Activated CD4-positive, CD25-positive, alpha-beta regulatory T cell treated with anti-CD3 and anti-CD28 coated beads, Interleukin-2, amount 50 U/mL, for 24 hours (primary cell): ENCODE measurements around the gene KCNJ6.
"Not testable (repeated sequence)": the region's sequence is repeated elsewhere in the genome, so short reads cannot be mapped to it uniquely, and the experiment has no call there.

Experiments
- ATAC-seq, 2 donors: fragments of 150-1000 bp; cut with Tn5 transposase; one replicate each; pipeline ENCODE4 v1.10.0; 2021; ENCODE audit warnings: mild to moderate bottlenecking in 1 of 2, moderate library complexity in 1 of 2

The KCNJ6 gene

DNA sequence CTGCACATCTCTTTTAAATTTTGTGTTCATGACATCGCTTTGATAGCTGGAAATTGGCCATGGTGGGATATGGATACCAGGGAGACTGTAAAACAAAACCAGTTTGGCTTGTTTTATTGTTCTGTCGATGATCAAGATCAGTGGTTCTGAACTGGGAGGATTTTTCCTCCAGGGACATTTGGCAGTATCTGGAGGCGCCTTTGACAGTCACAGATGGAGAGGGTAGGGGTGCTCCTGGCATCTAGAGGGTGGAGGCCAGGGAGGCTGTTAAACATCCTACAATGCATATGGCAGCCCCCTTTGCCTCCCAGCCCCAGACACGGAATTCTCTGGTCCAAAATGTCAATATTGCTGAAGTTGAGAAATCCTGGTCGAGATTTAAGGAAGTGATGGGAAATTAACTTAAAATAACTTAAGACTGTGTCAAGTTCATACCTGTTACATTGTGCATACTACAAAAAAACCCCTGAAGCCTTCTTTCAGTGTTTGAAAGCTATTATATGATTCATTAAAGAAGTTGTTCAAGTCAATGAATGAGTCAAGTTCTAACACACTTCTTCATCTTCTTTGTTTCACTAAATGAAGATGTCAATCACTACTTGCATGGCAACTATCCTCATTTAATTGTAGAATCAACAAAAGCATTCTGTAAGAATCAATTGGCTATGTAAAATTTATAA lies 150.9 kb downstream of the KCNJ6 start:
- ATAC-seq = no peak

GRCh38 chr21:37764691-37765090 lies 151.6 kb downstream of the KCNJ6 start:
- no peak for ATAC-seq

DNA sequence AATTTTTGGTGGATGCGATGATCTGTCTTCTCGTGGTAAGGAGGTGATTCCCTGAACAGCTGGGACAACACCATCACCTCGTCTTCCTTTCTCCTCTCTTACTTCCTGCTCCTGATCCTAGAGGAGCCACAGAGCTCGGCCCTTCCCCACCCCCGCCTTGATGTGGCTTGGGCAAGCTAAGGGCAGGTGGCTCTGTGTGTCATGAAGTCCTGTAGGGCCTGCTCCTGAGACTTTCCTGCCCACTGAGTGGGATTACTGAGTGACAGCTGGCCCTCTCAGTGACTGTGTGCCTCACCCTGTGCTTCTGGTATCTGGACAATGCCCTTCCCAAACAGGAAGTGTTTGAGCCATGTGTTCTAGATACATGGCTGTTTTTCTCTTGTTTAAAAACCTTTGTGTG lies 153.0 kb downstream of the KCNJ6 start:
- no peak for ATAC-seq

DNA sequence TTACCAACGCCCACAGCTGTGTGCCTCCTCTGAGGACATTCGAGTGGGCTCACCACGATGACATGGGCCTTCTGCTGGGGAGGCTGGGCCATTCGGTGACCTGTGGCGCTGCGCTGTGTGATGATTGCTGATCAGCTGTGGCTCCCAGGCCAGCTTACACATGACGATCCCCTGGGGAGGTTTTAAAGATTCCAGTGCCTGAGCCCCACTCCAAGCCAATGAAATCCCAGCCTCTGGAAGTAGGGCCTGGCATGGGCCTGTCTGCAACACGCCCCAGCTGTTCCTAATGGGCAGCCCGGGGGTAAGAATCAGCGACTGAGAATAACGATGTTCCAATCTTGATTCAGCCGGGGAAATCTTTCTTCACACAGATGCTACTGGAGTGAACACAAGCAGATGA lies 153.7 kb downstream of the KCNJ6 start:
- no peak for ATAC-seq

- ATAC-seq = not testable (repeated sequence)
Observed at GRCh38 chr21:37761406-37761805, 154.9 kb downstream of the KCNJ6 start.

- ATAC-seq = no peak
Observed at GRCh38 chr21:37759777-37760176, 156.5 kb downstream of the KCNJ6 start.

GRCh38 chr21:37758982-37759381 lies 157.3 kb downstream of the KCNJ6 start:
- no peak for ATAC-seq

GRCh38 chr21:37757606-37758376 lies 158.5 kb downstream of the KCNJ6 start:
- no peak for ATAC-seq

GRCh38 chr21:37753122-37753599 lies 163.1 kb downstream of the KCNJ6 start:
- ATAC-seq = no peak

DNA sequence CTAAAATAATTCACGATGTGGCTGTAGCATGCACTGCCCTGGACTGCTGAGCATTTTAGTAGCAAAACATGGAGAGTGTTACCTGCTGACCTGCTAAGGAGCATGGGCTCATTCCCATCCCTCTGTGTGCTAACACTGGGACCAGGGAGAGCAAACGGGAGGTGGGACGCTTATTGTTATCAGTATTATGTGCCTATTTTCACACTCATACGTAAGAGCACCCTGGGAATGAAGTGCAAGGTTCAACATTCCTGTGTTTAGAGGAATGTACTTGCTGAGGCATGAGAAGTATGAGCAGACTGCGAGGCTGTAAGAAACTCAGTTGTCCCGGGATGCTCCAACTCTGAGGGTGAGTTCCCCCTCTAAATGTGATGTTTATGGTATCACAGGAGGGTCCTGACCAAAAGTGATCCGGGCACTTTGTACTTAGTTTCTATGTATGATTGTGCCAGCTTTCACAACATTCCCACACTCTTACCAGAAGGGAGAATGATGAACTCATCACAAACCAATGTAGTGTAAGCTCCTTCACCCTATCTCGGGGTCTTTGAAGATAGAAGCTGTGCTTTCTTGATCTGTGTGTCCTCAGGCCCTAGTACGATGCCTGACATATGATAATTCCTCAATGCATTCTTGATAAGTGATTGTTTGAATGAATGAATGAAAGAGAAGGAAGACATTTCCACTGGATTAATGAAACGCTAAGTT lies 164.8 kb downstream of the KCNJ6 start:
- ATAC-seq = no peak

DNA sequence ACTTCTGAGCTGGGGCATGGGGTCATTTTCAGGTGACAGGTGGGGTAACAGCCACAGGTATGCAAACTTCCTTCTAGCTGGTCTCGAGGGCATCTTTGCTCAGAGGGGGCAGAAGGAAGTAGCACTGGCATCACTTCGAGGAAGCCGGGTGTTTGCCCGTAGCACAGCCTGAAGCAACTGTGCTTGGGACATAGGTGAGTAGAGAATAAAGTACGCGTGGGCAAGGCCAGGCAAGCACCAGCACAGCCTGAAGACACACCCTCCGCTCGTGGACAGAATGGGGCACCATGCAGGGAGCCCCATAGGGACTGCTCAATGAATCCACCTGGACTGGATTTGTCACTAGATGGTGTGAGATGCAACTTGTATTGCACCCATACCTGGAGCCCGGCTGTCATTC lies 167.1 kb downstream of the KCNJ6 start:
- ATAC-seq = no peak

GRCh38 chr21:37748351-37748750 lies 167.9 kb downstream of the KCNJ6 start:
- ATAC-seq = no peak

GRCh38 chr21:37746849-37747248 lies 169.4 kb downstream of the KCNJ6 start:
- ATAC-seq = no peak

DNA sequence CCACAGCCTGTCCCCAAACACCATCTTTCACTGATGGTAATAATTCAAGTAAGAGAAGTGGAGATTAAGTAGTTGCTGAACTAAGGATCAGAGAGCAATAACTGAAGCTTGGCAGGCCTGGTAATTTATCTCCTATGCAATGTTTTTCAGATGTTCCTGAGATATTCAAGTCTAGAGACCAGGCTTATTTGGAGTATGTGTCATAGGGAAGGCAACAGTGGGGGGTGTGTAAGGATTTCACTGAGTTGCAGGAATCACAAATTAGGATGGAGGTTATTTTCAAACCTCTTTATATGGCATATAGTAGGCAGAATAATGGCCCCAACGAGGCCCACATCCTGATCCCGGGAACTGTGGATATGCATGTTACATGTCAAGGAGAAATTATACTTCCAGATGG lies 171.7 kb downstream of the KCNJ6 start:
- ATAC-seq = no peak

DNA sequence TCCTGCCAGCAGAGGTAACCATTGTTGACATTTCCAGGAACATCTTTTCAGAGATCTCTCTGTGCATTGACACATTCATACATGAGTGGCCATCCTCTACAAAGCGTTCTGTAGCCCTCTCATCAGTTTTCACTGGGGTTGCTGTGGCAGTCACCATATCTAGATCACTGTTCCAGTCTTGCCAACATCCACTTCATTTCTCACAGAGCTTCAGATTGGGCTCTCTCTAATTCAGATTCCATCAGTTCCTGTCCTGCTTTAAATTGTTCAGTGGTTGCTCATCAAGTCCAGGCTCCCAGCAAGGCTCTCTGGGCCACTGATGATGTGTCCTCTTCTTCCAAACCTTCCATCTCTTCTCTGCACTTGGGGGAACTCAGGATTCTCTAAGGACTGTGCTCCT lies 173.7 kb downstream of the KCNJ6 start:
- ATAC-seq = no peak

DNA sequence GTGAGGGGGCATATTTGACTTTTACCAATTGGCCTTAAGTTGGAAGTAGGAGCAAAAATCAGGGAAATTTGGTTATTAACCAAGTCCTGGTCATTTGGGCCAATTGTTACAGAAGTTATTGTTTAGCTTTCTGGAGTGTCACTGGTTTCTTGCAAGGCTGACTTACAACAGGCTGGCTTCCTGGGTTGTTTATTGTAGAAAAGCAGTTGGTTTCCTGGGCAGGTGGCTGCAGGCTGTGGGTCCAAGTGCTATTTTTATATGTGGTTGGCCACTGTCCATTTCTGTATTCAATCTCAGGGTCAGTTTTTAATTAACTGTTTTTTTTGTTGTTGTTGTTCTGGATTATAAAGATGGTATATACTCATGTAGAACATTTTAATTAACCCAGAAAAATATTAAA lies 174.1 kb downstream of the KCNJ6 start:
- ATAC-seq = no peak

DNA sequence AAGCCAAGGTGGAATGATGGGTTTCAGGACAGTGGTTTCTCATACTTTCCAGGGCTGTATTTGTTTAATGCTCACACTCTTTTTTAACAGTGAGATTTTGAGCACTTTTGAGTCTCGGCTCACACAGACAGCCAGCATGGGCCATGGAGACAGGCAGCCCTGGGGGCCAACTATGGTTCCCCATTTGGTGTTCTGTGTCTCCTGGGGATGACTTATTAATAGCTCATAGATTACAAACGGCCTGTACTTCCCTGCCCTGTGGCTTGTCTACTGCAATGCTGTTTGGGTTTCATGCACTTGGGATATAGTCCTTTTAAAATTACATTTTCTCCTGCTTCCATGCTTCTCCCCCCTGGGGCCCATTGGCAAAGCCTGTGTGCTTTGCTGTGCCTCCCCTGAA lies 178.3 kb downstream of the KCNJ6 start:
- no peak for ATAC-seq

DNA sequence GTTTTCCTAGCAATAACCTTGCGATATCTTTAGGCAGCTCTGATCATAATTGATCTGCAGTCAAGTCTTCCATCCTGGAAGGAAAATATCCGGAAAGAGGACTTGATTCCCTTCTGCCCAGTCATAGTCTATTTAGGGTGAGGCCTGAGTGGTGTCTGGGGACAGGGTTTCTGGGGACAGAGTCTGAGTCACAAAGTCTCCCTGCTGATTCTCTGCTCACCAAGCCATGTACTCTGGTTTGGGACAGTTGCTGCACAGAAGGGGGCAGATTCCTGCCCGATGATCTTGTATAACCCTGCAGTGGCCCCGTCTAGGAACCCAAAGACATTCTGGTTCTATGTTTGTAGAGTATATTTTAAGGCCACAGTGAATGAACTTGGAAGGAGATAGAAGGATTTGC lies 178.8 kb downstream of the KCNJ6 start:
- ATAC-seq = no peak

DNA sequence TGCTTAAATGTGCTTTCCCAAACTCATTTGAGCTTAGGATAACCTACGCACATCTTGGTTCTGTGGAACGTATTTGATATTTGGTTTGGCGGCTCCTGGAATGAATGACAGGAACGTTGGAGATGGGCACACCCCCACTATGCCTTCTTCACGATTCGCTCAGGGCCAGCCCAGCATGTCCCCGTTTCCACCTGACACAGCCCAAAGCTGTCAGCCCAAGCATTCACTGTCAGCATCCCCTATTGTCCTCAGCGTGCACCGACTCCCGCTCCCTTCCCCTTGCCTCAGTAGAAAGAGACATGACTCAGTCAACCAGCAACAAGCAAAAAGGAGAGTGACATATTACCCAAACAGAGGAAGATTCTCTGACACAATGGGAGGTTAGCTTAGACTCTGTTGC lies 181.4 kb downstream of the KCNJ6 start:
- no peak for ATAC-seq

DNA sequence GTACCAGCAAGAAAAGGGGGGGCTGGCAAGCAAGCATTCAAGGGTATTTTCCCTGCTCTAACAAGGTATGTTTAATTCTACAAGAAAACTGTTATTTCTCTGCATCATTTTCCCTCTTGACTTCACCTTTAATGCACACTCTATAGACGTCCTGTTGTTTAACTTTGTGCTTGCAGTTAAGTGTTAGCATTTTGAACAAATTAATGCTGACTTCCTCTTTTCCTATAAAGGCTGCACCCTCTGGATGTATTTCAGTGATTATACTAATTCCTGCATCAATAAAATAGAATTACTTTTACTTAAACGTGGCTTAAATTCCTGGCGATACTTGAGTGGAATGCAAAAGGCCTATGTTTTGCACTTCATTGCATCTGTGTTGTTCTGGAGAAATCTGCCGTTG lies 183.3 kb downstream of the KCNJ6 start:
- no peak for ATAC-seq

GRCh38 chr21:37724201-37724600 lies 192.1 kb downstream of the KCNJ6 start:
- ATAC-seq = no peak

DNA sequence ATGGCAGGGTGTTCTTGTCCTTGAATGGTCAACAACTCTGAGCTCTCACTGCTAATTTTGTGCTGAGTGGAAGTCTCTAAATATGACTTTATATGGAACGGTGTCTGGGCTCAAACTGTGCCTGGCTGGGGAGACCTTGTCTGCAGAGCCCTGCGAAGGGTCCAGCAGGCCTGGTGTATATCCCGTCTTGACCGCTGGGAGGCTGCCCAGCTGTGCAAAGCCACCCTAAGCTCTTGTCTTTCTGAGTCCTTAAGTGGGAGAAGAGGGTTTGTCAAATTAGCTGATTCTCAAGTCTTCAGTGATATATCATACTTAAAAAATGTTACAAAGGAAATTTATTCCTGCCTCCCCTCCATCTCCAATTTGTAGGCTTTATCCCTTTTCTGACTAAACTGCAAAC lies 198.7 kb downstream of the KCNJ6 start:
- no peak for ATAC-seq

- ATAC-seq = not testable (repeated sequence)
Observed at GRCh38 chr21:37712569-37712934, 203.7 kb downstream of the KCNJ6 start.
